HT1080 (cell line): ENCODE measurements around the gene GPR152. TPM values are rescaled to one million over a fixed set of nuclear protein-coding genes. Genes with fewer than 3 reads are reported as not detected.
"Not testable (repeated sequence)": the region's sequence is repeated elsewhere in the genome, so short reads cannot be mapped to it uniquely, and the experiment has no call there.

Source experiments
- DNase-seq: peaks from one replicate; pipeline ENCODE4 v3.0.0-alpha.2; 2015; ENCODE audit warnings: low read depth
- total RNA-seq: library from RNA; depleted of rRNA; stranded (reverse); fragments of >200 nt; shearing (Covaris generic); gene quantifications from 2 replicates; pipeline ENCODE4 v1.2.3, GENCODE V29; 2014

GPR152 gene
- total RNA-seq, 1 experiment from 2014 or later = not detected

GRCh38 chr11:67466367-67466766, 13.8 kb upstream of the GPR152 start:
- DNase-seq = no peak

DNA sequence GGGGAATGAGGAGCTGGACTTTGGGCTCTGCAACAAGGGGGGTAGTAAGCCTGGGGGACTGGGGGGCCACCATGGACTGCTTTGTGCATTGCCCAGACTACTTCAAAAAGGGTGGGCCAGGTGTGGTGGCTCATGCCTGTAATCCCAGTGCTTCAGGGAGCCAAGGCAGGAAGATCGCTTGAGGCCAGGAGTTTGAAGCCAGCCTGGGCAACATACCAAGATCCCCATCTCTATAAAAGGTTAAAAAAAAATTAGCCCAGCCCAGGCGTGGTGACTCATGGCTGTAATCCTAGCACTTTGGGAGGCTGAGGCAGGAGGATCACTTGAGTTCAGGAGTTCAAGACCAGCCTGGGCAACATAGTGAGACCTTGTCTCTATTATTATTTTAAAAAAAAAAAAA, 13.0 kb upstream of the GPR152 start:
- DNase-seq = not testable (repeated sequence)

- no peak for DNase-seq
Observed at GRCh38 chr11:67465189-67465510, 12.6 kb upstream of the GPR152 start.

DNA sequence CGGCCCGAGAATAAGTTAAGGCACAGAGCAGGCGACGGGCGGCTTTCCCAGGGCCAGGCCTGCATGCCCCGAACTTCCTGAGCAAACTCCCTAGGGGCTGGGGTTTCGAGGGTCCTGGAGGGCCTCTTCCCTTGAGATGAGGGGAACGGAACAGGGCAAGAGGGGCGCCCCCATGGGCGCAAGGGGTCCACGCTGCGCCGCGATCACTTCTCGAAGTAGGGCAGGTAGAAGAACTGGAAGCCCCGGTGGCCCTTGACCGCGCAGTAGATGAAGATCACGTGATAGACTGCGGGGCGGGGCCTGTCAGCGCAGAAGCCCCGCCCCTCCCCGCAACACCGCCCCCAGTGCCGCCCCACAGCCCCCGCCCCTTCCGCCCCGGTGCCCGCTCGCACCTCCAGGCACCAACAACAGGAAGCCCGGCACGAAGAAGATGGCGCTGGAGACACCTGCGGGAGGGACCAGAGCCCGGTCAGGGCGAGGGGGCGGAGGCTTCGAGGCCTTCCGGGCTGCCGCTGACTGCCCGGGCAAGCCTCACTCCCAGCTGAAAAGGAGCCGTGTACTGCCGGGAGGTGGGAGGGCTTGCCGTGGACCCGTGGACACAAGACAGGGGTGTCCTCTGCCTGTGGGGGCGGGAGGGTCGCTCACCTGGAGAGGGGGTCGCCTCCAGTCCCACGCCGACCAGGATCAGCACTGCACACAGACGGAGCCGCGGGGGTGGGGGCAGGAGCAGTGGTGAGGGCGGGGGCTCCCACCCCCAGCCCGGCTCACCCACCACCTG, 12.1 kb upstream of the GPR152 start:
- DNase-seq = no peak

GRCh38 chr11:67463680-67464410, 11.3 kb upstream of the GPR152 start:
- DNase-seq = peak; percentile 77

DNA sequence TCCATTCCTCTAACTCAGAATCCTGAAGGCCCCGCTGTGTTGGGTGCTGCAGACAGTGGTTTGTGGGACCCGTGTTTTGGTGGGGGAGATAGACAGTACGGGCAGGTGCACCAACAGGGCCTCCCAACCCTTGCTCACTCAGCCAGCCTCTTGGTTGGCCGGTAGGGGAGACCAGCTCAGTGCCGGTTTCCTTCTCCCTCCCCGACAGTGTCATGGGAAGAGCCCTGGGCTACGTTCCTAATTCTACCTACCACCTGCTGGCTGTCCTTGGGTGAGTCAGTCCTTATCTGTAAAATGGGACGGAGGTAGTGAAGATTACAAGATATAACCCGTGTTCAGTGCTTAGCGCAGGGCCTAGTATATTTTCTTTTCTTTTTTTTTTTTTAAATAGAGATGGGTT, 10.7 kb upstream of the GPR152 start:
- DNase-seq = no peak

DNA sequence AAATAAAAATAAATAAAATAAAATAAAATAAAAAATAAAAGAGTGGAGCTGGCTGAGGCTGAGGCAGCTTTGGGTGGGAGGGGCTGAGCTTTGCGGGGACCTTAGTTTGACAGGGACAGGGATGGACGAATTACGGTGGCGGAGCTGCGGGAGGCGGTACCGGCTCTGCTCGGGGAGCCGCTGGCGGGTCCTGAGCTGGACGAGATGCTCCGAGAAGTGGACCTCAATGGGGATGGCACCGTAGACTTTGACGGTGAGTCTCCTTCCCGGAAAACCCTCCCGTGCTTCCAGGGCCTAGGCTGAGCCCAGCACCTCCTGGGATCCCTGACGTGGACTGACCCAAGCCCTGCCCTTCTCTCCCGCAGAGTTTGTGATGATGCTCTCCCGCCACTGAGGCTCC, 5.7 kb upstream of the GPR152 start:
- DNase-seq = no peak

- no peak for DNase-seq
Observed at GRCh38 chr11:67457453-67457852, 4.9 kb upstream of the GPR152 start.

GRCh38 chr11:67456068-67456705, 3.7 kb upstream of the GPR152 start:
- DNase-seq = no peak

DNA sequence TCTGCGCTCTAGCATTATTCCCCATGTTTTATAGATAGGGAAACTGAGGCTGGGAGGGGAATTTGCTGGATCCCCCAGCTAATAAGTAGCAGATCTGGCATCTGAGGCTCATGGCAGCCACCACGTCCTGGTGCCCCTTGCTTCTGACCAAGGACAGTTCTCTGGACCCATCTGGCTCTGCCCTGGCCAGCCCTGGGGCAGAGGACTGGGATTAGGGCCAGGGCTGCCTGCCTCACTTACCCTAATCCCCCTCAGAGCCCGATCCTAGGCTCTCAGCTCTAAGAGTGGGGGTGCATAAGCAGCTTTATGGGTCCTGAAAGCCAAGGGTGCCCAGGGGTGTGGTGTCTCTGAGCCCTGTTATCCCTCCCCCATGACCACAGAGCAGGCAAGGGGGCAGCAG, 2.5 kb upstream of the GPR152 start, which contains the start of gene CABP4:
Gene CABP4 (plus strand): TSS at position 301 of the 400 bp plus-strand sequence. CDS start 70 bp downstream, at position 371.
- no peak for DNase-seq

DNA sequence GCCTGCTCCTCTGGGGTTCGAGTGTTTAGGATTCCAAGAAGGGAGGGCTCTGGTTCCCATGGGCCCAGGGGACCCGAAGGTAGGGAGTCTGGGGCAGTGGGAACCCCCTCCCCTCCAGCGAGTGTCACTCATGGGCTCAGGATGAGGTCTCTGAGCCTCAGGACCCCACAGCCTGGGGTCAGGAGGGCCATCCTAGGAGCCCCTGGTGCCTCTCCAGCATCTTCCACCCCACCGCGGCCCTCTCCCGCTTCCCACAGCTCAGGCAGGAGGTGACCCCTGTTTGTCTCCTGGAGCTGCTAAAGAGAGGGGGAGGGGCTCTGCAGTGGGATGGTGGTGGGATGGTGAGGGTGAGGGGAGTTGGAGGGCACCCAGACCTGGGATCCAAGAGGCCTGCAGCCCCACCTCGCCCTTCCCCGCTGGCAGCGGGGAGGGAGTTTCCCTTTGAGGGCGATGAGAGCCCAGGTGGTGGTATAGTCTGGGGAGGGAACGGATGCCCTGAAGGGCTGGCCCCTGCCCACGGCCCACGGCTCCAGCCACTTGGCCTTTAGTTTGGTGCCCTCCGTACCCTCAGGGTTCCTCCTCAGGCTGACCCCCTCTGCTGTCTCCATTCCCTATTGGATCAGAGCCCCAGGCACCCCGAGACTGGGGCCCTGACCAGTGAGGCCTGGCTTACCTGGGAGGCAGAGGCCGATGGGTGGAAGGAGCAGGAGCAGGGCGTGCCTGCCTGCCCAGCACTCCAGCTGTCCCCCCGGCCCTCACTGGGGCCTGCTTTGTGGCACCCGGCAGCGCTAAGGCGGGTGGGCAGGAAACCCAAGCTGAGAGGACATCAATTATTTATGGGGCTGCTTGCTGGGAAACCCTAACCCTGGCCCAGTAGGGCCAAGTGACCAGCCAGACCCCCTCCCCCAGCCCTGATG, 1.5 kb upstream of the GPR152 start:
- DNase-seq = no peak

DNA sequence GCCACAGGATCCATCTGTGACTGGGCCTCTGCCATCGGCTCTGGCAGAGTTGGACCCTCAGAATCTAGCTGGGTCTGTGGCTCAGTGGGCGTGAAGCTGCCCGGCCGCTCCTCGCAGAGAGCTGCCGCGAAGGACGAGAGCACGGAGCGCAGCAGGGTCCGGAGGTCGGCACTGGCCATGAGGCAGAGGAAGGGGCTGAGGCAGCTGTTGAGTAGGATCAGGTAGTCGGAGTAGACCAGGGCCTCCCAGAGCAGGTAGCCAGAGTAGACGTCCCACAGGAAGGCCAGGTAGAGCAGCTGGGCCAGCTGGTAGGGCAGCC, 912 bp downstream of the GPR152 start:
- DNase-seq = no peak

DNA sequence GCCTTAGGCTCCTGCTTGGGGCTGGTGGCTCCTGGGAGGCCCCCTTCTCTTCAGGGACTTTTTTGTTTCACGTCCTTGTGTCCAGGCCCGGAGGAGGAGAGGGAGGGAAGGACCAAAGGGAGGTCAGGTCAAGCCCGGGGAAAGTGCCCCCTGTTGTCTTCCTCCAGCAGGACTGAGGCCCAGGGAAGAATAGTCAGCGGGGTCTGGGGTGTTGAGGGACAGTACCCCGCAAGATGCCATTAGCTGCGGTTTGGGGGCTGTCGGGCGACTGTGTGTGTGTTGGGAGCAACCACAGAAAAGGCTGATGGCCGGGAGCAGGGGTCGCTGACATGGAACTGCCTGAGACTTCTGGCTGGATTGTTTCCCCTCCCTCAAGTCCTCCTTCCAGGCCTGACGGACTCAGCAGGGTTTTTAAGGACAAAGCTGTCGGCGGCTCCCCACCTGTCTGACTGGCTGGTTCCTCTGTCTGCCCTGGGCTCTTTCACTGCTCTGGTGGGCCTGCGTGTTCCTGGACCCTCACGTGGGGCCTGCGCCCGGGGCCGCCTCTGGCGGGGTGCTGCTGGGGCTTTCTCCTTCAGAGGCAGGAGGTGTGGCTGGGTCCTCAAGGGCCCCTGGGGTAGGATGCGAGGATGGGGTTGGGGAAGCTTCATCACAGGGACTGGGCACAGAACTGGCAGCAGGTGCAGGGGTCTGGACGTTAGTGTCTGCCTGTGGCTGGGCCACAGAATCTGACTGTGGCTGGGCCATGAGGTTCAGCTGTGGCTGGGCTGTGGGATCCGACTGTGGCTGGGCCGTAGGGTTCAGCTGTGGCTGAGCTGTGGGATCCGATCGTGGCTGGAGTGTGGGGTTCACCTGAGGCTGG, 1.5 kb downstream of the GPR152 start:
- no peak for DNase-seq

DNA sequence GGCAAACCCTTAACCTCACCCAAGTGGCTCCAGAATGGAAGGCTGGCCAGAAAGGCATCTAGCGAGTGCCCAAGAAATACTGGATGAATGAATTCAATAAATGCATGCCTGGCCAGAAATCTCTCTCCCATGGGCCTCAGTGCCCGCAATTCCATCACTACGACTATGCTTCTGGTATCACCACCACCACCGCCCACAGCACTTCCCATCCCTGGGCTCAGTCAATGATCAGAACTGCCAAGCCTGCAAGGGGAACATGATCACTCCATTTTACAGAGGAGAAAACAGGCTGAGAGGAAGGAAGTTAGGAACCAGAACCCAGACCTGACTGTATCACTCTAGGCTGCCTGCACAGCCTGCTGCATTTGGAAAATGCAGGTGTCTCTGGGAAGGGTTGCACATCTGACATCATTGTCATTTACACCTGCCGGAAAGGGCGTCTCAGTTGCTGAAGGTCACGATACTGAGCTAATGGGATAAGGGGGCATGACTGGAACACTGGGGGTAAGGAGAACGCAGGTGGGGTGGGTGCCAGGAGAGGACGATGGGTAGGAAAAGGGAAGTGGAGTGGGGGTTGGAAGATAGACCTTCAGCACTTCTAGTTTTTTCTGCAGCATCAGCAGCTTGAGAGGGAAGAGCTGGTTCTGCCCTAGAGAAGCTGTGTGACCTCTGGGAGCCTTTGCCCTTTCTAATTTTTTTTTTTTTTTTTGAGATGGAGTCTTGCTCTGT, 3.2 kb downstream of the GPR152 start:
- no peak for DNase-seq

DNA sequence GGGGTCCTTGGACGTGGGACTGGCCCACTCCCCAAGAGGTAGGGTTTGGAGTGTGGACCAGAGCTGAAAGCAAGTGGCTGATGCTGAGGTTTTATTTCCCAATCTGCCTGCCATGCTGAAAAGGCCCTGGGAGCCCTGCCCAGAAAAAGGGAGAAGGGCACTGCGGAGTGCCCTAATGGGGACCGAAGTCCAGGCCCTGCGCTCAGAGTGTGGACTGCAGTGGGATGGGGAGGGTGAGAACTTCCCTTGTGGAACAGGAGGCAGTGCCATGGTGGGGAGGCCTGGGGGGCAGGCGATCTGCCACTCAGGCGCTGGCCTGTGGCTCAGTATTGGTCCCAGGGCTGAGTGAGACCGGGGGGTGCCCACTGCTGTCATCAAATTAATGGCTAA, 4.3 kb downstream of the GPR152 start:
- DNase-seq = no peak

DNA sequence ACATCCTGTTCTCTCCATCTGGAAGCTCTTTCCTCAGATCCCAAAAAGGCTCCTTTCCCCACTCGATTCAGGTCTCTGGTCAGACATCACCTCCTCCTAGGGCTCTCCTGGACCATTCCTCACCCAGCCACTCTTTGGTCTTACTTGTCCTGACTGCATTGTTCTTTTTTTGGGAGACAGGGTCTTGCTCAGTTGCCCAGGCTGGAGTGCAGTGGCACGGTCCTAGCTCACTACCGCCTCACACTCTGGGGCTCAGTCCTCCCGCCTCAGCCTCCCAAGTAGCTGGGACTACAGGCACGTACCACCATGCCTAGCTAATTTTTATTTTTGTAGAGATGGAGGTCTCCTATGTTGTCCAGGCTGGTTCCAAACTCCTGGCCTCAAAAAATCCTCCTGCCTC, 7.0 kb downstream of the GPR152 start:
- no peak for DNase-seq

DNA sequence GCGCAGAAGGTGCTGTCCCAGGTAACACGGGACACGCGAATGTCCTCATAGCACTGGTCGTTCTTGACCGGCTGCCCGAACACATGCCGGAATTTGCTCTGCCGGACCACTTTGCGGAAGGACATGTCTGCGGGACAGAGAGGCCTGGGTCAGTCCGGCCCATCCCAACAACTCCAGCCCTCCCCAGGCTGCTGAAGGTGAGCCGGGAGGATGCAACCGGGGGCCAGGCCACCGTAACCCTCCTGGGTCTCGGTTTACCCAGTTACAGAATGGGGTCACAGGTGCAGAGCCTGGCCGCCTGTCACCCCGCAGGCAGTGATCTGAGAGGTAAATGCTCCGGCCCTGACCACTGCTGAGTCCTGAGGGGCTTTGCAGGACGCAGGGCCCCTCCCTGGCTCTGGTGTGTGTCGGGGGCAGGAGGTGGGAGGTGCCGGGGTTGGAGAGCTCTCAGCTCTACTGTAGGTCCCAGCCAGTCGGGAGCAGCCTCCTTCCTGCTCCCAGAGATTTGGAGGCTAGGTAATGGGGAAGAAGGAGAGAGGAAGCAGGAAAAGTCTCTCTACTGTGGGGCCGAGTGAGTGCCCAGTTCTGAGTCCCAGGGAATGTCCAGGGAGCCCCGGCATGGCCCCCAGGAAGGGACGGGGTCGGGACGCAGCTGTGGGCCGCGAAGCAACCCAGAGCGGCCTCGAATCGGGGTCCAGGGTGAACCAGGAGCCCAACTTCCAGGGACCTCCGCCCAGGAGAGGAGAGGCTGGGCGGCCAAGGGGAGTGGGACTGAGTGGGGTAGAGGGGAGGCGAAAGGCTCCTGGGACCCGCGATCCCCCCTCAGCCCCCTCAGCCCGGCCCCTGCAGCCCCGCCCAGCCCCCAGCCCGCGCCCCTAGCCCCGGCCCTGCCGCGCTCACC, 9.8 kb downstream of the GPR152 start:
- DNase-seq = no peak

GRCh38 chr11:67441731-67442351, 10.7 kb downstream of the GPR152 start:
- DNase-seq = no peak
